ENCODE measurements around the gene HPCAL1. TPM values are rescaled to one million over a fixed set of nuclear protein-coding genes. Genes with fewer than 3 reads are reported as not detected.
"Not testable (repeated sequence)": the region's sequence is repeated elsewhere in the genome, so short reads cannot be mapped to it uniquely, and the experiment has no call there.

Gene HPCAL1
- total RNA-seq, 1 donor from 2014 or later: 34.3 TPM

DNA sequence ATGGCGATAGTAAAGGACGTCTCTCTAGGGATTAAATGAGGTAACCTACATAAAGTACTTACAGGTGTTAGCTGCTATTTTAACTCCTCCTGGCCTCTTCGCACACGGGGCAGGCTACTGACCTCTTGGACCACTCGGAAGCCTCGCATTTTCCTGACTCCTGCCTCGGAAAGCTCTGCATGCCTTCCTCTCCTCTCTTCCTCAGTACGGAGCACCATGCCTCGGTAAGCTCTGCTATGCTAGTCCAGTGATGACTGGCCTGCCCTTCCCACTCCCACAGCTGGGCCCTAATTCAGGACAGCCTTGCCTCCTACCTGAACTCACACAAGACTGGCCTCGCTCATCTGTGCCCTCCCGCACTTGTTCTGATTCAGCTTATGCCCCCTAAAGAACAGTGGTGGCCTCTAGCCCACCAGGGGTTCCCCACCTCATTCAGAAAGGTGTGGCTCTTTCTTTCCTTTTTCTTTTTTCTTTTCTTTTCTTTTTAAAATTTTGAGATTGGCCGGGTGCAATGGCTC lies 22.7 kb upstream of the HPCAL1 start:
- DNase-seq: peak; percentile 24
- no peak for ATAC-seq (ENCODE audit: poor library complexity)
- intact Hi-C loops (cut with DNase I): no loop called here

DNA sequence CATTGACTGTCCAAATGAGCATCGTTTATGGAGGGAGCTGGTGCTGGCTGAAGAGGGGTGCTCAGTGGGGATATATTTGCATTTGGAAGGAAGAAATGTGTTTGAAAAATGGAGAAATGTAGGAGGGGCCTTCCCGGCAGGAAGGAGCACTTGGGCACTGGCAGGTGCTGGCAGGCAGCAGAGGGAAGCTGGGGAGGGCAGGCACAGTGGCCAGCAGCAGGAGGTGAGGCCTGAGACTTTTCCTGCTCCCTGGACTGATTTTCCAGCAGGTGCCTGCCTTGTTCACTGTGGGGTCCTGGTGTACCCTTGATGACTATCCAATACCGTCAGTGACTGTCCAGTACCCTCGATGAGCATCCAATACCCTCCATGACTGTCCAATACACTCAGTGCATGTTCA lies 20.8 kb upstream of the HPCAL1 start:
- DNase-seq (peak; percentile 22), ATAC-seq (ENCODE audit: poor library complexity) (no peak)
- intact Hi-C loops (cut with DNase I): no loop called here

DNA sequence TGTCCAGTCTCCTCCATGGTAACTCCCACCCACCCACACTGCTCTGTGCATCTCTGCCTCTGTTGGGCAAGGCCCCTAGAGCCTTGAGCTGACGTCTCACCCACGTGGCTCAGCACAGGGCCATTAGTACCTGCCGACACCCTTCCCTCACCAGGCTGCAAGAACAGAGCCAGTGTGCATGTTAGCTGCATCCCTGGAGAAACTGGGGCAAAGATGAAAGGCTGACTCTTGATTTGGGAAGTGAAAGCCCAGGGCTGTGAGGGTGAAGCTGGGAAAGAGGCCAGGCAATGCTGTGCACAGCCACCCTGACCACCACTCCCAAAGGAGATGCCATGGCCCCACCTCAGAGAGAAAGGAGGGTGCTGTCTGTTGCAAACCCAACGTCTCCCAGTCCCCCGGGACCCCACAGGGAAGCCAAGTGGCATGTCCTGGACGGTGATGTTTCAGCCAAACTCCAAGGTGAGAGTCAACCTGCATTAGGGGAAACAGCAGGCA lies 20.0 kb upstream of the HPCAL1 start:
- intact Hi-C loops (cut with DNase I): no loop called here
- ATAC-seq (ENCODE audit: poor library complexity): no peak
- DNase-seq: peak; percentile 4

- intact Hi-C loops (cut with DNase I): no loop called here
- DNase-seq (peak; percentile 33), ATAC-seq (ENCODE audit: poor library complexity) (no peak)
Measured at GRCh38 chr2:10283106-10284062, 19.3 kb upstream of the HPCAL1 start.

DNA sequence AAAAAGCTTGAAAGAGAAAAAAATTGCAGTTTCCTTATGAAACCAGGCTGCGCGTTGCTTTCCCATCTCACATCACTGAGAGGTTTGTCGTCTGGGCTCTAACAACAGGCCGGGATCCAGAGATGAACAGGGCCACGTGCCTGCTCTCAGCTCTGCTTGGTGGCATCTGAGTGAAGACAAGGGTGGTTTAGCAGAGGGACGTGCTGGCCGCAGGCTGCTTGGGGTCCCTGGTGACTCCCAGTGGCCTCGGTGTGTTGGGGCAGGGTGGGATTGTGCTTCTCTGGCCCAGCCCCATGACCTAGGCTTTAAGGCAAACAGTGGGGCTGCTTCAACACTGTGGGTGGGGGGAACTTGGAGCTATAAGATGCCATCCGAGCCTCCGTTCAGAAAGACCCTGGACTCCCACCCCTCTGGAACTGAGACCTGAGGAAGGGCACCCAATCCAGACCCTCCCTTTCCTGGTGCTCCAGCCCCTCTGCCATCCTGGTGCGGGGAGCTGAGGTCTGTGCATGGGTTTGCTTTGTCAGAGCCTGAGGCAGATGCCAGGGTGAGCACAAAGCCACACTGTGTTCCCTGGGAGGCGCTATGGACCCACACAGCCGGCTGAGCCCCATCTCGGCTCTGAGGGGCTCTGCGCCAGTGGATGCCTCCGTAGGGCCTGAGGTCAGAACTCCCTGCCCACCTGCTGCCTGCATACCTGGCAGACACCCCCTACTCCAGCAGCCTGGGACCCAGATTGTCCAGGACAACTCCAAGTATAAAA lies 18.4 kb upstream of the HPCAL1 start:
- ATAC-seq (ENCODE audit: poor library complexity): no peak
- intact Hi-C loops (cut with DNase I): no loop called here
- peak; percentile 41 for DNase-seq

GRCh38 chr2:10285191-10285555 lies 17.5 kb upstream of the HPCAL1 start:
- ATAC-seq (ENCODE audit: poor library complexity) (peak; percentile 36), DNase-seq (no peak)
- intact Hi-C loops (cut with DNase I): no loop called here

DNA sequence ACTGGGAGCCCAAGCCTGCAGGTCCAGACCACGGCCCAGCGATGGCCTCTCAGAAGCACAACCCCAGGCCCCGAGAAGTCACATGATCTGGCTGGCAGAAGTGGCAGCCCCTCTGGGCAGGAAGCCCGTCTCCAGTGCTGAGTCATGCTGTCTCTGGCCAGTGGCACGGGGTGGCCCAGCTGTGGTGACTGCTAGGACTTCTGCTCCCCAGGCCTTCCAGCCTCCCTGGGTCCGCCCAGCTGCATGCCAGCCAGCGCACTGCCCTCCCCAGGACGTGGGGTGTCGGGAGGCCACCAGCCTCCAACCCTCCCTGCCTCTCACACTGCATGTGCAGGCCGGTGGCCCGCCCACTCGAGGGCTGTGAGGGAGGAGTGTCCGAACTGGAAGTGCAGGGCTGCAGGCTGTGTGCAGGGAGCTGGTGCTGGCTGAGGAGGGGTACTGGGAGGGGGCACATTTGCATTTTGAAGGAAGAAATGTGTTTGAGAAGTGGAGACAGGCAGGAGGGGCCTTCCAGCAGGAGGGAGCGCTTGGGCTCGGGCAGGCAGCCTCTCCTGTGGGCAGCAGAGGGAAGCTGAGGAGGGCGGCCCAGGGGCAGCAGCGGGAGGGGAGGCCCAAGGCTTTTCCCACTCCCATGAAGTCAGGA lies 17.0 kb upstream of the HPCAL1 start:
- peak; percentile 90 for DNase-seq
- intact Hi-C loops (cut with DNase I): no loop called here

DNA sequence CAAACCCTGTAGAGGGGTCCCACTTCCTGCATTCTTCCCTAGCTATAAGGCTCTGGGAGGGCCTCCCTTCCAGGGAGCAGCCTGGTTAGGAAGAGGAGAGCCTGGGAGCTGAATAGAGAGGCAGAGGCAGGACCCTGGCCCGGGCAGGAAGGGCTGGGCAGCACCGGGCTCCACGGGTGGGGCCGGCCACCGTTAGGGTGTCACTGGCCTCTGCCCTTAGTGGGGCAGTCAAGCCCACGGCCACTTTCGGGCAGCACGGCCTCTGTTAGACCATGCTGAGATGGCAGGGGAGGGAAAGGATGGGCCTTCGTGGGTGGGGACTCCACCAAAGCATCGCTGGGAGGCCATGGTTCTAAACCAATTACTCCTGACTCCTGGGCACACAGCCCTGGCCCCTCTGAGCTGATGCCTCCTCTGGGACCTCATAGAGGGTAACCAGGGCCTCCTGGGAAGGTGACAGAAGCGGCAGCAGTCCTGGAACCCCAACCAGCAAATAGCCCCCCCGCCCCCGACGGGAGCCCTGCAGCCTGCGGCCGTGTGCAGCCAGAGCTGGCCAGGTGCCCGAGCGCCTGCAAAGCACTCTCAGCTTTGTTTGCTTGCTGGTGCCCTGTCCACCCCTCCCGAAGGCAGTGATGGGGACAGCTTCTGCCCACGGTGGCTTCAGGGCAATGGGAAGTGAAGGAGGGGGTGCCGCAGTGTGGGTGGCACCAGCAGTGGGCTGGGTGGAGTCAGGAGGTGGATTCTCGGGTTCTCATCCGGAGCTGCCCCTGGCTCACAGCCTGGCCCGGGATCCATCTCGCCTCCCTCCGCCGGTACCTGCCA lies 16.3 kb upstream of the HPCAL1 start:
- ATAC-seq (ENCODE audit: poor library complexity) (peak; percentile 70), DNase-seq (no peak)
- intact Hi-C loops (cut with DNase I): no loop called here

More for the DNA sequence above, 17.0 kb upstream of the HPCAL1 start:
- ATAC-seq (ENCODE audit: poor library complexity): peak; percentile 90

GRCh38 chr2:10287761-10288160 lies 14.9 kb upstream of the HPCAL1 start:
- DNase-seq: no peak
- intact Hi-C loops (cut with DNase I): no loop called here
- ATAC-seq (ENCODE audit: poor library complexity): no peak

- intact Hi-C loops (cut with DNase I): no loop called here
- no peak for ATAC-seq (ENCODE audit: poor library complexity)
- DNase-seq: no peak
Measured at GRCh38 chr2:10288606-10289005, 14.1 kb upstream of the HPCAL1 start.

DNA sequence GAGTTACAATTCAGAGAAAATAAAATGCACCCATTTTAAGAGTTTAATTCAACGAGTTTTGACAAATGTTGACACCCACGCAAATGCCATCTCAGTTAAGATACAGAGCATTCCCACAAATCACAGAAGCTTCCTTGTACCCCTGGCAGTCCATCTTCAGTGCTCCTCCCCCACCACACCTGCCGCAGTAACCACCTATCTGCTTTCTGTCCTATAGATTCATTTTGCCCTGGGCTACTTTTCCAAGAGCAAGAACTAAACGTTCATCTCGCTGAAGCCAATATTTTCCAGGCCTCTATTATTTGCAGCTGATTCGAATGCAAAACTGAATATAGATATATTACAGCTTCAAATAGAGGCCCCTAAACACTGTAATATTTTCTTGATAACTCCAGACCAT lies 13.4 kb upstream of the HPCAL1 start:
- no peak for DNase-seq
- intact Hi-C loops (cut with DNase I): no loop called here

DNA sequence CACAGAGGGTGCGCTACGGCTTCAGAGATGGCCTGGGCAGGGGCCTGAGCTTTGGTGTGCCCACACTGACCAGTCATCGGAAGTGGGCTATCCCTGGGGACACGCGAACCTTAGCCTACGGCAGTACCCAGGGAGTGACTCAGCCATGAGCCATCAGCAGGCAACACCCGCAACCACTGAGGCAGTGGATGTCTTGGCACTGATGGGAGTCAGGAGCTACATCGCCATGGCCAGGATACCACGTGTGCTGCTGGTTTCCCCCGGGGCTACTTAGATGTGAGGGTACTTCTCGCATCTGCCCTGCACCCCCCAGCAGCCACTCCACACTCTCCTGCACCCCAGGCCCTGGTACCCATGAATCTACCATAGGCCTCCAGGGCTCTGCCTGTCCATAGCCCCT lies 12.8 kb upstream of the HPCAL1 start:
- ATAC-seq (ENCODE audit: poor library complexity): no peak
- no peak for DNase-seq
- intact Hi-C loops (cut with DNase I): no loop called here

More for the DNA sequence above, 13.4 kb upstream of the HPCAL1 start:
- no peak for ATAC-seq (ENCODE audit: poor library complexity)

DNA sequence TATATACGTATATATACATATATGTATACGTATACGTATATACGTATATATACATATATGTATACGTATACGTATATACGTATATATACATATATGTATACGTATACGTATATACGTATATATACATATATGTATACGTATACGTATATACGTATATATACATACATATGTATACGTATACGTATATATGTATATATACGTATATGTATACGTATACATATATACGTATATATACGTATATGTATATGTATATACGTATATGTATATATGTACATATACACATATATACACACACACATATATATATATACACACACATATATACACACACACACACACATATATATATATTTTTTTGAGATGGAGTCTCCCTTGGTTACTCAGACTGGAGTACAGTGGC lies 11.3 kb upstream of the HPCAL1 start:
- DNase-seq; intact Hi-C loops (cut with DNase I); ATAC-seq (ENCODE audit: poor library complexity): not testable (repeated sequence)

DNA sequence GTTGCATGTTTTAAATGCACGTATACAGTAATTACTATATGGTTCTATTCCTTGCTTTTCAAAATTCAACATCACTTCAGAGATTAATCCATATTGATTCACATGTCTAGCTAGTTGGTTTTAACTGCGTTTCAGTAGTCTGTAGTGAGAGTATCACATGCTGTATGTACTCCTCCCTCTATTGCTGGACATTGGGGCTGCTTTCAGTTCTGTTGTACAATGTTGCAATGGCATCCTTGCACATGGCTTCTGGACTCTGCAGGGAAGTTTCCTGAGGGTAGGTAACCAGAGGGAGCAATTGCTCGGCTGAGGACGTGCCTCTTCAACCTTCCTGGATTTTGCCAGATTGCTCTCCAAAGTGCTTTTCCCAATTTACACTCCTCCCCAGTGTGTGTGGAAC lies 10.7 kb upstream of the HPCAL1 start:
- no peak for DNase-seq
- no peak for ATAC-seq (ENCODE audit: poor library complexity)
- intact Hi-C loops (cut with DNase I): no loop called here

GRCh38 chr2:10293603-10294002 lies 9.1 kb upstream of the HPCAL1 start:
- intact Hi-C loops (cut with DNase I): no loop called here
- no peak for DNase-seq
- ATAC-seq (ENCODE audit: poor library complexity): no peak

GRCh38 chr2:10294077-10294476 lies 8.6 kb upstream of the HPCAL1 start:
- intact Hi-C loops (cut with DNase I): no loop called here
- DNase-seq: no peak
- ATAC-seq (ENCODE audit: poor library complexity): no peak

DNA sequence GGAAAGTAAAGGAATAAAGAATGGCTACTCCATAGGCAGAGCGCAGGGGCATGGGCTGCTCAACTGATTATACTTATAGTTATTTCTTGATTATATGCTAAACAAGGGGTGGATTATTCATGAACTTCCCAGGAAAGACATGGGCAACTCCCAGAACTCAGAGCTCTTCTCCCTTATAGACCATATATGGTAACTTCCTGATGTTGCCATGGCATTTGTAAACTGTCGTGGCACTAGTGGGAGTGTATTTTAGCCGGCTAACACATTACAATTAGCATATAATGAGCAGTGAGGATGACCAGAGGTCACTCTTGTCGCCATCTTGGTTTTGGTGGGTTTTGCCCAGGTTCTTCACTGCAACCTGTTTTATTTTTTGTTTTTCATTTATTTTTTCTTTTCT lies 7.1 kb upstream of the HPCAL1 start:
- intact Hi-C loops (cut with DNase I); DNase-seq; ATAC-seq (ENCODE audit: poor library complexity): not testable (repeated sequence)

DNA sequence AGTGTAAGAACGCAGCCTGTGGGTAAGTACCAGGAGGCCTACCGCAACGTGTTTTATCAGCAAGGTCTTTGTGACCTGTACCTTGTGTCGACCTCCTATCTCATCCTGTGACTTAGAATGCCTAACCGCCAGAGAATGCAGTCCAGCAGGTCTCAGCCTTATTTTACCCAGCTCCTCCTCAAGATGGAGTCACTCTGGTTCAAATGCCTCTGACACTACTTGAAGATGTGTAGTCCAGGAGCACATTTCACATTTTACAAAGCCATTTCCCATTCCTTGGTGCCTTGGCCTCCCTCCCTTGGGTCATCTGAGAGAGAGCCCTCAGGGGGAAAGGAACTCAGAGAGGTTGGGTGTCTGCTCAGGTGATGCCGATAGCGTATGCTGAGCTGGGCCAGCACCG lies 6.6 kb upstream of the HPCAL1 start:
- ATAC-seq (ENCODE audit: poor library complexity) (no peak), DNase-seq (no peak)
- intact Hi-C loops (cut with DNase I): no loop called here

Measured in Right ventricle myocardium superior (tissue), 1 donor.